Measurements from ENCODE around the gene HOXB5. TPM values are rescaled to one million over a fixed set of nuclear protein-coding genes. Genes with fewer than 3 reads are reported as not detected.

HOXB5 gene
- total and polyA plus RNA-seq, 8 donors = 3.3 to 37.5 (median 28.9) TPM

- Histone ChIP-seq H3K27ac (peak overlapping the region in 1 of 2 donors; percentile 86), H3K27me3 (peaks cover 25 to 100% of the 10 kb centered on the region in 2 donors), H3K4me3 (no peak overlapping the region), H3K4me1 (peaks cover 0 to 6% of the 10 kb centered on the region in 2 donors), H3K36me3 (no peaks in the 10 kb centered on the region), H3K9me3 (no peaks in the 10 kb centered on the region)
- DNase-seq (peak in 1 of 4 donors; percentile 31), ATAC-seq (no peak)
- intact Hi-C loops (cut with DNase I) = no loop called here
- no peak for TF ChIP-seq CTCF (IDR thresholded peaks at IDR 0.05)
Measured at GRCh38 chr17:48549914-48550501, 43.6 kb downstream of the HOXB5 start.

- intact Hi-C loops (cut with DNase I) = no loop called here
- Histone ChIP-seq H3K27me3 (peaks cover 23 to 100% of the 10 kb centered on the region in 2 donors), H3K27ac (peak overlapping the region; percentile 2 to 86), H3K4me1 (peaks cover 0 to 12% of the 10 kb centered on the region in 2 donors), H3K9me3 (no peaks in the 10 kb centered on the region), H3K36me3 (no peaks in the 10 kb centered on the region), H3K4me3 (no peak overlapping the region)
- ATAC-seq (no peak), DNase-seq (peak in 1 of 4 donors; percentile 26)
- no peak for TF ChIP-seq CTCF (IDR thresholded peaks at IDR 0.05)
Measured at GRCh38 chr17:48549281-48549630, 44.3 kb downstream of the HOXB5 start.

GRCh38 chr17:48548523-48549280, 44.9 kb downstream of the HOXB5 start:
- intact Hi-C loops (cut with DNase I) = no loop called here
- H3K4me3 ChIP-seq = no peak overlapping the region
- peaks cover 0 to 12% of the 10 kb centered on the region in 2 donors for H3K4me1 ChIP-seq
- ATAC-seq = no peak
- peaks cover 29 to 100% of the 10 kb centered on the region in 2 donors for H3K27me3 ChIP-seq
- H3K9me3 ChIP-seq = no peaks in the 10 kb centered on the region
- TF ChIP-seq CTCF (IDR thresholded peaks at IDR 0.05) = no peak
- no peaks in the 10 kb centered on the region for H3K36me3 ChIP-seq
- peak overlapping the region; percentile 2 to 86 for H3K27ac ChIP-seq
- DNase-seq = no peak

GRCh38 chr17:48547808-48548522, 45.6 kb downstream of the HOXB5 start:
- TF ChIP-seq CTCF (IDR thresholded peaks at IDR 0.05) = no peak
- peaks cover 33 to 100% of the 10 kb centered on the region in 2 donors for H3K27me3 ChIP-seq
- peak overlapping the region; percentile 34 to 86 for H3K27ac ChIP-seq
- ATAC-seq = no peak
- H3K9me3 ChIP-seq = no peaks in the 10 kb centered on the region
- peaks cover 0 to 12% of the 10 kb centered on the region in 2 donors for H3K4me1 ChIP-seq
- peak in 2 of 4 donors; percentile 67 to 84 for DNase-seq
- intact Hi-C loops (cut with DNase I) = no loop called here
- no peaks in the 10 kb centered on the region for H3K36me3 ChIP-seq
- H3K4me3 ChIP-seq = peak overlapping the region in 1 of 2 donors; percentile 6

Measured in left lung (tissue), 10 donors.